Neural cell (in vitro differentiated cells): ENCODE data around the gene CERS1.

Experiments used
- CTCF ChIP-seq: fragments of 450-650 bp; IDR thresholded peaks from 2 replicates; pipeline ENCODE4 v1.5.1; 2014; ENCODE audit warnings: antibody characterized with exemption, mild to moderate bottlenecking, moderate library complexity; ENCODE audit not compliant: poor library complexity, severe bottlenecking
- EZH2 ChIP-seq: fragments of 200-600, 300-800 bp; shearing (Covaris generic), sonication (generic); IDR thresholded peaks from 2 replicates; pipeline ENCODE4 v1.6.1; 2014; ENCODE audit warnings: antibody characterized with exemption, low read length, borderline replicate concordance, mild to moderate bottlenecking; ENCODE audit not compliant: insufficient read depth, poor library complexity, severe bottlenecking

- TF ChIP-seq EZH2 (no peak), CTCF (no peak)
Measured at GRCh38 chr19:18883526-18884304, 12.2 kb downstream of the CERS1 start.
